Cardiac muscle cell (in vitro differentiated cells and primary cell): ENCODE results near the gene C10orf143. TPM values are rescaled to one million over a fixed set of nuclear protein-coding genes. Genes with fewer than 3 reads are reported as not detected.
"Not testable (repeated sequence)": the region's sequence is repeated elsewhere in the genome, so short reads cannot be mapped to it uniquely, and the experiment has no call there.

Experiments
- DNase-seq, 2 donors: peaks; one replicate each; pipeline versions ENCODE4 v3.0.0 to v3.0.0-alpha.2; 2010 to 2017; ENCODE audit warnings: low read depth in 1 of 2, low spot score in 1 of 2
- H3K27ac ChIP-seq: fragments of 200-600 bp; sonication (generic); 2 replicates; pipeline ENCODE4 v1.5.1; 2016
- H3K27me3 ChIP-seq: fragments of 200-600 bp; sonication (generic); 2 replicates; pipeline ENCODE4 v1.6.0; 2016; ENCODE audit warnings: control low read depth
- H3K36me3 ChIP-seq: fragments of 200-600 bp; sonication (generic); 2 replicates; pipeline ENCODE4 v1.5.1; 2016; ENCODE audit warnings: control low read depth
- H3K4me1 ChIP-seq: fragments of 200-600 bp; sonication (generic); 2 replicates; pipeline ENCODE4 v1.8.1; 2017; ENCODE audit warnings: low read depth, mild to moderate bottlenecking, mixed run types
- H3K4me3 ChIP-seq: fragments of 200-600 bp; sonication (generic); 2 replicates; pipeline ENCODE4 v1.5.1; 2016; ENCODE audit warnings: mild to moderate bottlenecking
- H3K9me3 ChIP-seq: fragments of 200-600 bp; sonication (generic); 2 replicates; pipeline ENCODE4 v1.5.1; 2017; ENCODE audit warnings: low read depth, mild to moderate bottlenecking, control low read depth
- CTCF ChIP-seq: IDR thresholded peaks from 2 replicates; pipeline ENCODE4 v1.5.1; 2012; ENCODE audit warnings: low read depth, mild to moderate bottlenecking, low read length
- polyA plus RNA-seq: library from polyadenylated mRNA; unstranded; fragments of >200 nt; fragmentation: Nextera tagmentation; extraction: Ambion mirVana; gene quantifications from 2 replicates; pipeline ENCODE4 v1.2.1, GENCODE V29; 2016
- total RNA-seq: library from RNA; depleted of rRNA; stranded (reverse); fragments of >200 nt; gene quantifications from 2 replicates; pipeline ENCODE4 v1.2.3, GENCODE V29; 2016

C10orf143 gene
- total and polyA plus RNA-seq, 2 experiments from 2014 or later = 1.1 to 5.7 TPM

- no peaks in the 10 kb centered on the region for H3K36me3 ChIP-seq
- peak overlapping the region; percentile 84 for H3K27ac ChIP-seq
Measured at GRCh38 chr10:130109796-130110245, 809 bp downstream of the C10orf143 start.

GRCh38 chr10:130108934-130109604, 1.6 kb downstream of the C10orf143 start:
- no peak for DNase-seq
- Histone ChIP-seq H3K27me3 (no peaks in the 10 kb centered on the region), H3K9me3 (no peaks in the 10 kb centered on the region), H3K36me3 (no peaks in the 10 kb centered on the region), H3K27ac (no peak overlapping the region), H3K4me1 (no peaks in the 10 kb centered on the region), H3K4me3 (no peak overlapping the region)
- TF ChIP-seq CTCF = no peak

More at GRCh38 chr10:130109796-130110245, 809 bp downstream of the C10orf143 start:
- no peaks in the 10 kb centered on the region for H3K27me3 ChIP-seq
- H3K9me3 ChIP-seq = no peaks in the 10 kb centered on the region
- H3K4me1 ChIP-seq = no peaks in the 10 kb centered on the region
- peak; percentile 81 for TF ChIP-seq CTCF
- peak; percentile 83 to 93 for DNase-seq
- peak overlapping the region; percentile 56 for H3K4me3 ChIP-seq

- H3K9me3 ChIP-seq, H3K27ac ChIP-seq, H3K4me3 ChIP-seq: not testable (repeated sequence)
Measured at GRCh38 chr10:130108146-130108545, 2.5 kb downstream of the C10orf143 start.

GRCh38 chr10:130105724-130106123, 4.9 kb downstream of the C10orf143 start:
- Histone ChIP-seq H3K36me3 (no peaks in the 10 kb centered on the region), H3K4me3 (no peak overlapping the region), H3K27ac (no peak overlapping the region), H3K9me3 (no peaks in the 10 kb centered on the region), H3K27me3 (no peaks in the 10 kb centered on the region), H3K4me1 (no peaks in the 10 kb centered on the region)
- TF ChIP-seq CTCF = no peak
- DNase-seq = peak in 1 of 2 donors; percentile 25

More at GRCh38 chr10:130108146-130108545, 2.5 kb downstream of the C10orf143 start:
- H3K27me3 ChIP-seq, H3K36me3 ChIP-seq, H3K4me1 ChIP-seq, DNase-seq: not testable (repeated sequence)

GRCh38 chr10:130099344-130099743, 11.3 kb downstream of the C10orf143 start:
- no peaks in the 10 kb centered on the region for H3K4me1 ChIP-seq
- H3K36me3 ChIP-seq = no peaks in the 10 kb centered on the region
- H3K4me3 ChIP-seq = no peak overlapping the region
- no peak for DNase-seq
- no peaks in the 10 kb centered on the region for H3K9me3 ChIP-seq
- TF ChIP-seq CTCF = no peak
- no peak overlapping the region for H3K27ac ChIP-seq
- no peaks in the 10 kb centered on the region for H3K27me3 ChIP-seq

GRCh38 chr10:130090565-130090964, 20.1 kb downstream of the C10orf143 start:
- not testable (repeated sequence) for H3K27me3 ChIP-seq, H3K36me3 ChIP-seq, H3K4me1 ChIP-seq, DNase-seq, H3K4me3 ChIP-seq, H3K27ac ChIP-seq, H3K9me3 ChIP-seq
